NCI-H2107 treated with DMSO at 0.1 percent for 48 hours (cell line): ENCODE data around the gene MRGPRG.
A peak's percentile ranks its signal among the peaks of the same experiment; 100 is the strongest.
"Not testable (repeated sequence)": the region's sequence is repeated elsewhere in the genome, so short reads cannot be mapped to it uniquely, and the experiment has no call there.

ENCODE experiments used
- DNase-seq: peaks from one replicate; lab custom pipeline; 2025; ENCODE audit not compliant: unreplicated experiment; lab: John Stamatoyannopoulos, UW

The MRGPRG gene

GRCh38 chr11:3177931-3178330, 40.7 kb downstream of the MRGPRG start:
- peak; percentile 36 for DNase-seq

- DNase-seq = no peak
Observed at GRCh38 chr11:3176487-3176886, 42.1 kb downstream of the MRGPRG start.

- no peak for DNase-seq
Observed at GRCh38 chr11:3175194-3175593, 43.4 kb downstream of the MRGPRG start.

GRCh38 chr11:3174387-3174786, 44.2 kb downstream of the MRGPRG start:
- no peak for DNase-seq

- no peak for DNase-seq
Observed at GRCh38 chr11:3173795-3174194, 44.8 kb downstream of the MRGPRG start.

GRCh38 chr11:3171931-3172560, 46.6 kb downstream of the MRGPRG start:
- no peak for DNase-seq

GRCh38 chr11:3170756-3171650, 47.6 kb downstream of the MRGPRG start:
- DNase-seq = no peak

GRCh38 chr11:3170044-3170755, 48.4 kb downstream of the MRGPRG start:
- DNase-seq = peak; percentile 39

GRCh38 chr11:3169255-3170043, 49.2 kb downstream of the MRGPRG start:
- no peak for DNase-seq

GRCh38 chr11:3168742-3169254, 49.8 kb downstream of the MRGPRG start:
- not testable (repeated sequence) for DNase-seq
